UCSD-AML1 (cell line): ENCODE results near the gene MITF.

ENCODE experiments used
- DNase-seq: peaks from one replicate; lab custom pipeline; 2025; ENCODE audit not compliant: unreplicated experiment; lab: John Stamatoyannopoulos, UW

The MITF gene

GRCh38 chr3:69725994-69726571 is 13.2 kb upstream of the MITF start:
- no peak for DNase-seq

GRCh38 chr3:69729147-69729919 is 9.9 kb upstream of the MITF start:
- no peak for DNase-seq

DNA sequence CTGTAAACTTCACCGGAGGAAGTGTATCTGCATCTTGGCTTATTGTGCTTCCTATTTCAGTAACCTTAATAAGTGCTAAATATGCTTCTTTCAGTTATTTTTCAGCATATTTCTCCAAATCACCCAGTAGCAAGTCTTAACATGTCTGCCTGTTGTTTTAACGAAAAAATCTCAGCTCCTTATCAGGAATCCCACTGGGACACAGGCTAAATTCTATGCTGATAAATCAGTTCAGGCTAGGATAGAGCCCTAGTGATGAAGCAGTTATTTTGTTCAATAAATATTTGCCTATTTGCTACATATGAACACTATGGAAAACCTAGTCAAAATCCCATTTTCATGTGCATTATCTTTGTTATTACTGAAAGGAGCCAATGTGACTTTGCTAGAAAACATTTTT is 8.2 kb upstream of the MITF start:
- no peak for DNase-seq

DNA sequence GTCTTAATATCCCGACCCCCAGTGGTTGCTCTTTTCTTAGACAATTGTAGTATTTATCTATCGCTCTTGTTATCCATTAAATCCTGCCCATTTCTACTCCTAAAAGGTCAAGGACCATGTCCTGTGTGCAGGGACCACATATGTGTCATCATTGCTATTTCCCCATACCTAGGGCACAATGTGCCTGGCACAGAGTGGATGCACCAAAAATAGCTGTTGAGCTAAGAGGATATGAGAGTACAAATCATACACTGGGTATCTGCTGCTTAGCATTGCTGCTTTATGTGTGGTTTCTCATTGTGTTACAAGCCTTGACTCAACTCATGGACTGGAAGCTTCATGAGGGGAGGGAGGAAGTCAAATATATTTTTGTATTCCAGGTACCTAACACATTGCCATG is 3.4 kb upstream of the MITF start:
- DNase-seq: no peak

- DNase-seq: no peak
Observed at GRCh38 chr3:69737392-69737791, 1.9 kb upstream of the MITF start.

DNA sequence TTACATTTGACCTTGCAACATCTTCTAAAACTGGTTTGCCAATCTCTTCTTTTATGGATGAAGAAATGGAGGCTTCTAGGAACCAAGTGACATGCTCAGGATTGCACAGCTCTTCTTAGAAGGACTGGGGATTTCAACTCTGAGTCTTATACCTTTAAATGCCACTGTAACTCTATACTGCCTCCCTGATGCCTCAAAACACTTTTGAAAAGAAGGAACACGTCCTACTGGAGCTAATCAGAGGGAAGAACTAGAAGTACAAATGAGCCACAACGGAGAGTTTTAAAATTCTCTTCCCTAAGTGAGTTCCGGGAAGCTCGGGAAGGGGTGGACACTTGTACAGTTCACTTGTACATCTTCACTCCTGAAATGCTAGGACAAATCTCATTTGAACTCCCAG is 949 bp upstream of the MITF start:
- no peak for DNase-seq

GRCh38 chr3:69738859-69739203 is 433 bp upstream of the MITF start:
- no peak for DNase-seq

DNA sequence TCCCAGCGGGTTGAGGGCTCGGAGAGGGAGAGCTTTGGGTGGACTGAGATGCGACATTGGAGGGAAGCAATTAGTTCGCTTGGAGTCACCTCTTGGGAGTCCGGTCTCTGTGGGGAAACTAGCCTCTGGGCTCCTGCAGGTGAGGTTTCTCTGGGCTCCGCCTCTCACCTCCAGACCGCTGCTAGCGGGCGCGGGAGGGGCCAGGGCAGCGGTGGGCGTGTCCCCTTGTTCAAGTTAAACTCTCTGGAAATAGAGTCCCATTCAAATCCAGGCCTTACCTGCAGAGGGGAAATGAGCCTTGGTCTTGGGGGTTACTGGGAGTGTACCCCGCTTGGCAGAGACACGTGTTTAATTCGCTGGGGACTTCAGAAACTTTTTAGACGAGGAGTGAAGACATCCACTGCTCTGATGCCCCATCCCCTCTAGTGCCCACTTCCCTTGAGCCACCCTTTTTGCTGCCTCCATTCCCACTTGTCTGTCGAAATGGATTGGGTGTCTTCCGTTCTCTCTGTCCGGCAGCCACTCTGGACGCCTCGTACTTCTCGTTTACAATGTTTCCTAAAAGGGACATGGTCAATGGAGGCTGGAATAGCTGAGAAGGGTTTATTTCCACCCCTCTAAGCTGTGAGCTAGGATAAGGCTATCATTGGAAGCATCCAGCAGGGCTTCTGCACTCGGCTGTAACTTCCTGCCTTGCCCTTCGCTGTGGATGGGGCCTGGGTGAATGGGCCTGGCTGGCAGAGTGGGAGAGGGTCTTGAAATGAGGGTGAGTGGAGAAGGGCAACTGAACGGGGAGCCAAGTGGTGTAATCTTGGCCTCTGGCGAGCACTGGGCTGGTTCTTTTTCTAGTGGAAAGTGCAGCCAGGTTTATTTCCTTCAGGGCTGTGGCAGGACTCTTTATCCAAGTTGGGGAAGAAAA is 1.1 kb downstream of the MITF start:
- DNase-seq: no peak

GRCh38 chr3:69741032-69741767 is 1.9 kb downstream of the MITF start:
- no peak for DNase-seq

- no peak for DNase-seq
Observed at GRCh38 chr3:69742391-69742790, 3.1 kb downstream of the MITF start.

GRCh38 chr3:69743975-69744906 is 5.0 kb downstream of the MITF start:
- DNase-seq: no peak

DNA sequence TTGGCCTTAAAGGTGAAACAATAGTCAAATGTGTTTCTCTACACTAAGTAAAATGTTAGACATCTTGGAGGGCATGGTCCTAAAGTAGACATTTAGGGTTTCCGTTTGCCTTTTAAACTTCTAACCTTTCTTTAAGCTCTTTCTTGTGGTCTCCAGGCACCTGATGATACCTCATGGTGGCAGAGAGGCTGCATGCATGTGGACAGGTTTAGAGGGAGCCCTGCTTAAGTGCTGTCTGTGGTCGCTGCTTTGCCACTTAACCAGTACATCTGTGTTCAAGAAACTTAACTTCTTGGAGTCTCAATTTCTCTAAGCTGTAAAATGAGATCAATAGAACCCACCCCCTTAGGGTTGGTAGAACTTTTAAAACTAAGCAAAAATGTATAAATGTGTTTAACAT is 6.2 kb downstream of the MITF start:
- DNase-seq: no peak

DNA sequence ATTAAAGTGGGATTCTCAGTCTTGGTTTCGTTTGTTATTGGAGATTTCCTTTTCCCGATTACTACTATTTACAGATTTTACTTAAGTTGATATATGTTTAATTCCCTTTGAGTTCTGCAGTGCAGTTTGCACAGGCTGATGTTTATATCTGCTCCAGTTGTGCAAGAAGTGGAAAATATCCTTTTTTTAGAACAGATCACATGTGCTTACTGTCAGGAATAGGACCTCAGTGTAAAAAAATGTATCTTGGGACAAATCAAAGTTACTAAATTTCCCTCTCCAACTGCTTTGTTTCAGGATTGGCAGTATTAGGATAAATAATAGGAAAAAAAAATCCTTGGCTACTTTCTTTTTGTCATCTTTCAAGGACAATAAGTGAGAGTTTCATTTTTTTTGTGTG is 6.9 kb downstream of the MITF start:
- no peak for DNase-seq

- DNase-seq: no peak
Observed at GRCh38 chr3:69747511-69748258, 8.4 kb downstream of the MITF start.

GRCh38 chr3:69748503-69748902 is 9.2 kb downstream of the MITF start:
- DNase-seq: no peak

DNA sequence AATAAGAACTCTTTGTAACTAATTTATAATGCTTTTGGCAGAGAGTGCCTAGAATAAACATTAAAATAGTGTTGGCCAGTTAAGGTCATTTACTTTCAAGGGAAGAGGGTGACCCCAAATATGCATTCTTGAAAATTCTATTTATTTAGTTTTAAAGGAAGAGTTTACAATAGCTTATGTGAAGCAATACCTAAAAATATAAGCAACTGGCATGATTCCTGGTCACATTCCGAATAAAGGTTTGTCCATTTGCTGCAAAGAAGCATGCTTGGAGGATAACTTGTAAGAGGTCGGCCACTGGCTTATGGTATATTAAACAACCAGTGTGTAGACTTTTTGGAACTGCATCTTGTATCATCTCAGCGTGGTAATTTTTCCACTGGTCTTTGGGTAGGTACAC is 10.2 kb downstream of the MITF start:
- DNase-seq: no peak

- no peak for DNase-seq
Observed at GRCh38 chr3:69750549-69750948, 11.3 kb downstream of the MITF start.

GRCh38 chr3:69751074-69751476 is 11.8 kb downstream of the MITF start:
- no peak for DNase-seq

DNA sequence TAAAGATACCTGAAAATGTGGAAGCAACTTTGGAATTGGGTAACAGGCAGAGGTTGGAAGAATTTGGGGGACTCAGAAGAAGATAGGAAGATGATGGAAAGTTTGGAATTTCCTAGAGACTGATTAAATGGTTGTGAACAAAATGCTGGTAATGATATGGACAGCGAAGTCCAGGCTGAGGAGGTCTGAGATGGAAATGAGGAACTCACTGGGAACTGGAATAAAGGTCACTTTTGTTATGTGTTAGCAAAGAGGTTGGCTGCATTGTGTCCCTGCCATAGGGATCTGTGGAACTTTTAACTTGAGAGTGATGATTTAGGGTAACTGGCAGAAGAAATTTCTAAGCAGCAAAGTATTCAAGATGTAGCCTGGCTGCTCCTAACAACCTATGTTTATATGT is 13.0 kb downstream of the MITF start:
- no peak for DNase-seq
